Osteoblast (primary cell): ENCODE measurements around the gene NFATC1. TPM values are rescaled to one million over a fixed set of nuclear protein-coding genes. Genes with fewer than 3 reads are reported as not detected.

Source experiments
- DNase-seq: peaks from one replicate; pipeline ENCODE4 v3.0.0; 2011; ENCODE audit warnings: low spot score, mixed read lengths; ENCODE audit not compliant: insufficient read length; ENCODE audit errors: missing footprints
- H2AFZ ChIP-seq: 2 replicates; pipeline ENCODE4 v1.6.0; 2011; ENCODE audit warnings: mild to moderate bottlenecking, low read length
- H3K27ac ChIP-seq: 2 replicates; pipeline ENCODE4 v1.5.1; 2011; ENCODE audit warnings: mild to moderate bottlenecking, low read depth, low read length, moderate library complexity
- H3K27me3 ChIP-seq: 2 replicates; pipeline ENCODE4 v1.6.0; 2012; ENCODE audit warnings: mild to moderate bottlenecking, control low read depth, inconsistent platforms, low read length, moderate library complexity; ENCODE audit not compliant: insufficient read depth
- H3K36me3 ChIP-seq: 2 replicates; pipeline ENCODE4 v1.5.1; 2011; ENCODE audit warnings: mild to moderate bottlenecking, low read length, control low read depth, moderate library complexity; ENCODE audit not compliant: insufficient read depth
- H3K4me1 ChIP-seq: 2 replicates; pipeline ENCODE4 v1.5.1; 2011; ENCODE audit warnings: mild to moderate bottlenecking, low read length, control low read depth, moderate library complexity; ENCODE audit not compliant: insufficient read depth
- H3K4me2 ChIP-seq: 2 replicates; pipeline ENCODE4 v1.6.0; 2011; ENCODE audit warnings: mild to moderate bottlenecking, low read length; ENCODE audit not compliant: insufficient read depth
- H3K4me3 ChIP-seq: fragments of 200-600 bp; sonication (generic); 3 replicates; pipeline ENCODE4 v1.5.1; 2012; ENCODE audit warnings: mild to moderate bottlenecking, low read length, inconsistent platforms; ENCODE audit not compliant: insufficient read depth
- H3K79me2 ChIP-seq: 2 replicates; pipeline ENCODE4 v1.6.0; 2012; ENCODE audit warnings: mild to moderate bottlenecking, low read length, control low read depth, inconsistent platforms; ENCODE audit not compliant: insufficient read depth
- H3K9me3 ChIP-seq: 2 replicates; pipeline ENCODE4 v1.5.1; 2011; ENCODE audit warnings: low read depth, low read length, control low read depth
- H4K20me1 ChIP-seq: 2 replicates; pipeline ENCODE4 v1.6.0; 2012; ENCODE audit warnings: mild to moderate bottlenecking, low read length, control low read depth; ENCODE audit not compliant: insufficient read depth
- total RNA-seq: library from RNA; depleted of rRNA; stranded (reverse); fragments of >200 nt; gene quantifications from 2 replicates; pipeline ENCODE4 v1.2.3, GENCODE V29; 2012
- TF ChIP-seq, protein P1 (sequence below): IDR thresholded peaks from 2 replicates; pipeline ENCODE4 v1.5.1; 2011; ENCODE audit warnings: mild to moderate bottlenecking, low read depth, low read length, moderate library complexity; ENCODE audit errors: extremely low read depth

Gene NFATC1
- total RNA-seq, 1 donor = 6.2 TPM

DNA sequence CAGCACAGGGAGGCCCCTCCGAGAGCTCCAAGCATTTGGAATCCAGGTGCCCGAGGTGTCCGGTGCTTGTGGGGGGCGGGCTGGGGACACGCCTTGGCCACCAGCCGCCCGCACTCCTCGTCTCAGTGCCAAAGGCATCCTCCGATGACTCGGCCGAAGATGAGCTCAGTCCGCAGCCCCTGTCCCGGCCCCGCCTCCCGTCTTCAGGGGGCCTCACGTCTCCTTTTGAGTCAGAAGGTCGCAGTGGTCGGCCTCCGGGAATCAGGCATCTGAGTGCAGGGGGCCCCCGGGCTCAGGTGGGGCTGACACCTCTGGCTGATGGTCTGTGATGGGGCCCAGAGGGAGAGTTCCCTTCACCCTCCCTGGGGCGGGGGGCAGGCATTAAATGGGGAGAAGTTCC, 74.8 kb downstream of the NFATC1 start:
- Histone ChIP-seq H3K9me3 (peaks cover 2% of the 10 kb centered on the region), H3K4me3 (no peak overlapping the region), H3K4me1 (no peaks in the 10 kb centered on the region), H4K20me1 (no peaks in the 10 kb centered on the region), H3K79me2 (no peaks in the 10 kb centered on the region), H3K36me3 (no peaks in the 10 kb centered on the region), H3K27ac (no peak overlapping the region), H3K4me2 (no peak overlapping the region), H3K27me3 (no peaks in the 10 kb centered on the region), H2AFZ (no peak overlapping the region)
- DNase-seq = no peak
- TF ChIP-seq, protein P1, sequence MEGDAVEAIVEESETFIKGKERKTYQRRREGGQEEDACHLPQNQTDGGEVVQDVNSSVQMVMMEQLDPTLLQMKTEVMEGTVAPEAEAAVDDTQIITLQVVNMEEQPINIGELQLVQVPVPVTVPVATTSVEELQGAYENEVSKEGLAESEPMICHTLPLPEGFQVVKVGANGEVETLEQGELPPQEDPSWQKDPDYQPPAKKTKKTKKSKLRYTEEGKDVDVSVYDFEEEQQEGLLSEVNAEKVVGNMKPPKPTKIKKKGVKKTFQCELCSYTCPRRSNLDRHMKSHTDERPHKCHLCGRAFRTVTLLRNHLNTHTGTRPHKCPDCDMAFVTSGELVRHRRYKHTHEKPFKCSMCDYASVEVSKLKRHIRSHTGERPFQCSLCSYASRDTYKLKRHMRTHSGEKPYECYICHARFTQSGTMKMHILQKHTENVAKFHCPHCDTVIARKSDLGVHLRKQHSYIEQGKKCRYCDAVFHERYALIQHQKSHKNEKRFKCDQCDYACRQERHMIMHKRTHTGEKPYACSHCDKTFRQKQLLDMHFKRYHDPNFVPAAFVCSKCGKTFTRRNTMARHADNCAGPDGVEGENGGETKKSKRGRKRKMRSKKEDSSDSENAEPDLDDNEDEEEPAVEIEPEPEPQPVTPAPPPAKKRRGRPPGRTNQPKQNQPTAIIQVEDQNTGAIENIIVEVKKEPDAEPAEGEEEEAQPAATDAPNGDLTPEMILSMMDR = no peak

DNA sequence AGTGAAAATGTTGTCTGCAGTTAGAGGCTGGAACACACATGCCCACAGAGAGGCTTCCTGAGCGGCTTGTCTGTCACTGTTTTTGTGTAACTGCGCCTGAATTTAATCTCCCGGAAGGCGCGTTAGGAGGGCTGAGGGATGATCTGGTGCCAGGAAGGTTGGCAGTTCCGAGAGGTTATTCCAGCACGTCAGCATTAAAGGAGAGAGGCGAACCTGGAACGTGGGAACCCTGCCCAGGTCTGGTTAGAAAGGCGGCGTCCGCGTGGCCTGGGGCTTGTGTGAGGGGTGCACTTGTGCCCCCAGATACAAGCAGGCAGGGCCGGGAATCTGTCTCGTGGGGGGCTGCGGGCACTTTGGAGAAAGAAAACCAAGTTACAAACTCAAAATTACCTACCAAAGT, 75.3 kb downstream of the NFATC1 start:
- Histone ChIP-seq H2AFZ (no peak overlapping the region), H3K4me1 (no peaks in the 10 kb centered on the region), H3K4me2 (no peak overlapping the region), H3K27me3 (no peaks in the 10 kb centered on the region), H3K79me2 (no peaks in the 10 kb centered on the region), H3K9me3 (peaks cover 2% of the 10 kb centered on the region), H3K27ac (no peak overlapping the region), H3K36me3 (no peaks in the 10 kb centered on the region), H4K20me1 (no peaks in the 10 kb centered on the region), H3K4me3 (no peak overlapping the region)
- no peak for DNase-seq
- TF ChIP-seq, protein P1 = no peak

DNA sequence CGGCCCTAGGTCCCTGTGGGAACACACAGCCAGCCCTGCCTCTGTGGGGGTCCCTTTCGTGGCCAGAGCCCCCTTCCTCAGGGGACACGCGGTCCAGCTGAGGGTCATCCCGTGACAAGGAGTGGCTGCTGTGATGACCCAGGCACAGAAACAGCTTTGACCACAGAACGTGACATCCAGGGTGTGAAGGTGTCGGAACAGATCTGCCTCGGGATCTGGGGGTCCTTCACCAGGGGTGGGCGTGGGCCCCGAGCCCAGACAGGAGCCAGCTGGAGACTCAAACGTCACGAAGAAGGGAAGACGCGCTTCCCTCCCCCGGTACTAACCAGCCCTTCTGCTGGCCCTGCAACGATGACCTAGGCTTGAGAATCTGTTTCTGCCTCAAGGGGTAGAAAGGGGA, 75.9 kb downstream of the NFATC1 start:
- H3K4me1 ChIP-seq = no peaks in the 10 kb centered on the region
- H3K4me3 ChIP-seq = no peak overlapping the region
- TF ChIP-seq, protein P1 = no peak
- H3K4me2 ChIP-seq = no peak overlapping the region
- no peaks in the 10 kb centered on the region for H3K79me2 ChIP-seq
- H2AFZ ChIP-seq = no peak overlapping the region
- H3K27ac ChIP-seq = no peak overlapping the region
- no peaks in the 10 kb centered on the region for H3K36me3 ChIP-seq
- no peak for DNase-seq
- H3K9me3 ChIP-seq = peaks cover 2% of the 10 kb centered on the region
- H4K20me1 ChIP-seq = no peaks in the 10 kb centered on the region
- no peaks in the 10 kb centered on the region for H3K27me3 ChIP-seq

DNA sequence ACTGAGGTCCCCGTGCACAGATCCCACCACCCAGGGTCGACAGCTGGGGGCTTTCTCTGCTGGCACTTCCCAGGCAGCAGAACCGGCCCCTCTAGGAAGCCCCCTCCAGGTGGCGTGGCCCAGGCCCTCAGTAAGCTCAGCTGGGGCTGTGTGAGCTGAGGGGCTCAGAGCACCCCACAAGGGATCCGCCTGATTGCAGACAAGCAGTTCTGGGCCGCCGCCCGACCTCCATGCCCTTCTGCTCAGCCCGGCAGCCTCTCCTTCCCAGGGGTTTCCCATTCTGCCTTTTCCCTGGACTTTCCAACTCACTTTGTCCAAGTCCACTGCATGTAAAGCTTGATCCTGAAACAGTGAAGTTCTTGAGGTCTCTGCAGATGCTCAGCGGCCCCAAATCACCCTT, 76.4 kb downstream of the NFATC1 start:
- TF ChIP-seq, protein P1 = no peak
- no peaks in the 10 kb centered on the region for H4K20me1 ChIP-seq

More for the DNA sequence above, 76.4 kb downstream of the NFATC1 start:
- Histone ChIP-seq H3K4me3 (no peak overlapping the region), H3K9me3 (peaks cover 2% of the 10 kb centered on the region), H3K79me2 (no peaks in the 10 kb centered on the region), H3K36me3 (no peaks in the 10 kb centered on the region), H2AFZ (no peak overlapping the region), H3K27ac (no peak overlapping the region), H3K4me1 (no peaks in the 10 kb centered on the region), H3K27me3 (no peaks in the 10 kb centered on the region), H3K4me2 (no peak overlapping the region)
- DNase-seq = no peak
